Mucosa of gallbladder (tissue), 1 donor: ENCODE results near the gene C19orf25. TPM values are rescaled to one million over a fixed set of nuclear protein-coding genes. Genes with fewer than 3 reads are reported as not detected.
"Not testable (repeated sequence)": the region's sequence is repeated elsewhere in the genome, so short reads cannot be mapped to it uniquely, and the experiment has no call there.

Source experiments
- DNase-seq: peaks from one replicate; pipeline ENCODE4 v3.0.0-alpha.2; 2020; ENCODE audit warnings: low spot score
- total RNA-seq: library from RNA; stranded (reverse); gene quantifications from one replicate; pipeline ENCODE4 v1.2.1, GENCODE V29; 2021
- donor health status: DM: no; HTN: no; CAD: no.

C19orf25 gene
- total RNA-seq, 1 donor from 2014 or later: 41.6 TPM

DNA sequence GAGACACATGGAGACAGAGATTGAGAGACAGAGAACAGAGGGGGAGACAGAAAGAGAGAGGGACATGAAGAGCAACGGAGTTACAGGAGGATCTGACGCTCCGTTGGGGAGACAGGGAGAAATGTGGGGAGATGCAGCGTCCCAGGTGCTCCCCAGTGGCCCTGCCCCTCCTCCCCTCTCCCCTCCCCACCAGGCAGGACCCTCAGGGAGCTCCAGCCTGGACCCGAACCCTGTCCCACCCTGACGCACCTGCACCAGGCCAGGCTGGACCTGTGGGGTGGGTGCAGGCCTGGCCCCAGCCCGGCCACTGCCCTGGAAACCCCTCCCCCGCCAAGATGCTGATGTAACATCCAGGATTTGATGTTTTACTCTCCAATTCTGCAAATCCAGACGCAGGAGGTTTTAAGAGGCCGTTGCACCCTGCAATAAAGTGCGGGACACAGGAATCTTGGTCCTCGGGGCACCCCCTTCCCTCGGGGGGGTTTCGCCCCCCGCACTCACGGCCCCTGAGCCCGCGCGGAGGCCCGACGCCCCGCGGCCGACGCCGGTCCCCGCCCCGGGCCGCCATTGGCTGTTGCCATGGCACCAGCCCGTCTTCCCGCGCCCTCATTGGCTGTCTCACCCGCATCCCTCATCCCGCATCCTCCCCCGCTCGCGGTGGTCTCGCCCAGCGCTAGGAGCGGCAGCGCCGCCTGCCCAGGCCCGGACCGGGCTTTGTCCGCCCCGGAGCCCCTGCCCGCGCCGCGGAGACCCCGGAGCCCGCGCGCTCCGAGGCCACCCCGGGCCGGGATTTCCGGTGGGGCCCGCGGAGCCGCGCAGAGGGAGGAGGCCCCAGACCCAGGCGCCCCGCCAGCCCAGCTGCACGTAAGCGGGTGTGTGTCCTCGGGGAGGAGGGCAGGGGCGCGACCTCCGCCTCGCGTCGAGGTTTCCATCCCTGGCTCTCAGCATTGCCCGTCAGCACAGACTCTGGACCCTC lies 29.3 kb downstream of the C19orf25 start, which contains the start of gene APC2:
APC2 (plus strand) TSS at position 655 of the 976 bp plus-strand sequence. CDS start 2,881 bp downstream, outside the sequence.
- no peak for DNase-seq

DNA sequence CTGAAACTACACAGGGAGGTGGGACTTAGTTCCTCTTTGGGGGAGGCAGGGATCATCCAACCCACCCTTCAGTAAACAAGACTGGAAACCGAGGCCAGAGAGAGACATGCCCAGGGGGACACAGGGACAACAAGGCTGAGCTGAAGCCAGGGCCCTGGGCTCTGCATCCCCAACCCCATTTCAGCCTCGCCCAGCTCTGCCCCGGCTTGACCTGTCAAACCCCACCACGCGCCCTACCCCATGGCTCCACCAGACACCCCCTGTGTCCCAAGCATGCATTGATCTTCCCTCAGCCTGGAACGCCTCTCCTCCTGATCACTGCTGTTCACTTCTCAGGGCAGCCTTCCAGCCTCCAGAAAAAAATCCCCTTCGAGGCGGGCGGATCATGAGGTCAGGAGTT lies 31.1 kb downstream of the C19orf25 start:
- no peak for DNase-seq

GRCh38 chr19:1447504-1447903 lies 31.5 kb downstream of the C19orf25 start:
- no peak for DNase-seq

DNA sequence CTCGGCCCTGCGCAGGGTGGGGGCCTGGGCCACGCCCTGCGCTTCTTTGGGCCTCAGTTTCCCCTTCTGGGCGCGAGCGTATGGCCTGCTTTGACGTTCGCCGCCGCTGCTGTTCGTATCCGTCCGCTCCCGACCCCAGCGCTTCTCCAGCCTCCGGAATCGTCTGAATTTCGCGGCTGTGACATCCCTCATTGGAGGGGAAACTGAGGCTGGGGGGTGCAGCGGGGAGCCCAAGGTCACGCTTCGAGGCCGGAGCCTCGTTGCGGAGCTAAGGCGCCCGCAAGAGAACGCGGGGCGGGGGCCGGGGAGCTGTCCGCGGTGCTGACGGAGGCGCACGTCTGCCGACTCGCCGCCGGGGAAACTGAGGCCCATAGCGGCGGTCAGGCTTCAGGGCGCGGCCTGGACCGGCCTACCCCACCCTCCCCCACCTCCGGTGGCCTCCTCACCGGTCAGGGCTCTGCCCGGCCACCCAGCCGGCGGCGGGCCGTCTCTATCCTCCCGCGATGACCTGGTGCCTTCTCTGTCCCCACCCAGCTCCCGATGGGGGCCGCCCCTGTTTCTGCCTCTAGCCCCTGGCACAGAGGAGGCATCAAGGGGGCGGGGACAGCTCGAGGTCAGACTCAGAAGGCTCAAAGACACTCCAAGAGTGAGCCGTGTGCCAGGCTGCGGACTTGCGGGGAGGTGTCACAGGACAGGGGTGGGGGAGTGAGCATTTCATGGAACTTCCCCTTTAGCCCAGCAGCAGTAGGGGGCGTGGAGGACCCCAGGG lies 32.1 kb downstream of the C19orf25 start:
- DNase-seq: no peak

DNA sequence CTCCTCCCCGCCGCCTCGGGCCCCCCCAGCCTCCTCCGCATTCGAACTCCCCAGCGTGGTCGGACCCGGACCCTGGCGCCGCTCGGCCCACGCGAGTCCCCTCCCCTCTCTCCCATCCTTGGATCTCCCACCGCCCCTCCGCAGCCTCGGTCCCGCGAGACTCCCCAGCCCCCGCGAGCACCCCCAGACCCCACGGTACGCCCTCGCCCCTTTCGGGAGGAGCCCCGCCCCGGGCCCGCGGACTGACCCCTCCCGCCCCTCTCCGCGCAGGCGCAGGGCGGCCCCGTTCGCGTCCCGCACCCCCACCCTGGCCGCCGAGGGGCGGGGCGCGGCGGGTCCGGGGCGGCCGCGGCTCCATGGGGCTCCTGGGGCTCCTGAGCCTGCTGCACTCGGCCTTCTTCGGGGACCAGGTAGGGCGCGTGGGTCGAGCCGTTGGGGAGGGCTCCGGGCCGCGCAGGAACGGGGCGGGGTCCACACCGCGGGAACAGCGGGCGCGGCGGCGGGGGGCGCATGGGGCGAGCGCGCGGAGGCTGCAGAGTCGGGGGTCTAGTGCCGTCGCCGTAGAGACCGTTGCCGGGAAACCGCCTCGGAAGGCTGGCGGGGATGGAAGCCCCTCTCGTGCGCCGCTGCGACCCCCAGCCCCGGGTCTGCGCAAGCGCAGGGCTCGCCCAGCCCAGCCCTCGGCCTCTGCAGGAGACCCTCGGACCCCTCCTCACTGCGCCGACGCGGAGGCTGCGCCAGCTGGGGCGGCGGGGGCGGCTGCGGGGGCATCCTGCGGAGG lies 32.9 kb downstream of the C19orf25 start:
- DNase-seq: no peak

DNA sequence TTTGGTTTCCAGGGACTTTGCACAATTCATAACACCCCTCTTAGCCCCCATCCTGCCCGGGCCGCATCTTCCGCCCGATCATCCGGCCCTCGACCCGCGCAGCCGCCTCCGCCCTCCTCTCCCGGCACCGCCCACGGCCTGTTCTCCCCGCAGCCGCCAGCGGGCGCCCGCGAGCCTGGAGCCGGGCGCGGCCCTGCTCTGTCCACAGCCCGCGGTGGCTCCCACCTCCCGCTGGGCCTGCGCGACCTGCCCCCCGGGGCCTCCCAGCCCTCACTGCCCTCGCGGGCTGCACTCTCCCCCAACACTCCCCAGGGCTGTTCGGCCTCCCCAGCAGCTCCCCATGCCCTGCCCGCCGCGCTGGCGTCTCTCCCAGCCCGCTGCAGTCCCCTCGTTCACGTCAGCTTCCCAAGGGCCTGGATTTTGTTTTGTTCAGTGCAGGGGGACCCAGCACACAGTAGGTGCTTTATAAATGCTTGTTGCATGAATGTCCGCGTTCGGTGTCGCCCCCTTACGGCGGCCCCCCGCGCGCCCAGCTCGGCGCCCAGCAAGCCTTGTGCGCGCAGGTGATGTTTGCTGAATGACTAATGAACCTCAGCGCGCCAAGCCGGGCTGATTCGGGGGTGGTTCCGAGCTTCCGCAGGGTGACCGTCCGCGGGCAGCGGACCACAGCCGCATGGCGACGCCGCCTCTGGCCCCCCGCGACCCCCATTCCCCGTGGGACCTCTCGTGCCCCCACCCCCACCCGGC lies 33.7 kb downstream of the C19orf25 start:
- DNase-seq: peak; percentile 60

DNA sequence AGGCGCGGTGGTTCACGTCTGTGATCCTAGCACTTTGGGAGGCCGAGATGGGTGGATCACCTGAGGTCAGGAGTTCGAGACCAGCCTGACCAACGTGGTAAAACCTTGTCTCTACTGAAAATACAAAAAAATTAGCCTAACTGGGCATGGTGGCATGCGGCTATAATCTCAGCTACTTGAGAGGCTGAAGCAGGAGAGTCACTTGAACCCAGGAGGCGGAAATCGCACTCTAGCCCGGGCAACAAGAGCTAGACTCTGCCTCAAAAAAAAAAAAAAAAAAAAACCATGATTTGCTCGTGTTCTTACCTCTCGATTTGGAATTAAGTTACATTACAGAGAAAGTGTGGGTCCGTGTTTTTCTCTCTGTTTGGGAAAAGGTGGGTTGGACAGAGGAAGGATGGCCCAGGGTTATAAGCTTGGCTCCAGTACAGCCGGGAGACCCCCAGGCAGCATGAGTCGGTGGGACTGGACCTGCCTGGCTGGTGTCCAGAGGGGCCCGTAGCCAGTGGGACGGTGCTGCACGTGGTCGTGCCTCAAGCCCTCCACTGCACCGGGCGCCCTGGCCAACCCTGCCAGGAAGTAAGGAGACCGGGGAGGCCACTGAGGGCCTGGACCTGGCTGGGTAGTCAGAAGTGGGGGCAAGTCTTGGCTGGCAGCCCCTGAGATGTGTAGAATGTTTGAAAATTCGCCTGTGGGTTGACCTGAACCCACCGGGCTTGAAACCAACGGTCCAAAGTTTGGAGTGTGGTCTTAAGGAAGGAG lies 37.2 kb downstream of the C19orf25 start:
- DNase-seq: no peak

- DNase-seq: no peak
These were observed 38.0 kb downstream of the C19orf25 start for GRCh38 chr19:1441022-1441426.

DNA sequence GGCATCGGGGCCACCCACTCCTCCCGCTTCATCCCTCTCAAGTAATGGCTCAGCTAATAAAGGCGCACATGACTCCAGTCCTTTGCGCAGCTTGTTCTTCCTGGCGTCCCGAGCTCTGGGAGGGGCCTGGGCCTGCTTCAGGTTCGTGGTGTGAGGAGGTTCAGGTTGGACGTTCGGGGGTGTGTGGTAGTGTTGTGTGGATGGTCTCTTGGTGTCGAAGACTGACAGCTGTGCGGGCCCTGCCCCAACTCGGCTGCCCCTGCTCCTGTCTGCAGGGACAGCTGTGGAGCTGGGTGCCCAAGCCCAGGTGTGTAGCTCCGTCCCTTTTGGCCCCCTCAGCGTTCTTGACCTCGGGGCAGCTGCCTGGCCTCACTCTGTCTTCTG lies 38.6 kb downstream of the C19orf25 start:
- DNase-seq: no peak

DNA sequence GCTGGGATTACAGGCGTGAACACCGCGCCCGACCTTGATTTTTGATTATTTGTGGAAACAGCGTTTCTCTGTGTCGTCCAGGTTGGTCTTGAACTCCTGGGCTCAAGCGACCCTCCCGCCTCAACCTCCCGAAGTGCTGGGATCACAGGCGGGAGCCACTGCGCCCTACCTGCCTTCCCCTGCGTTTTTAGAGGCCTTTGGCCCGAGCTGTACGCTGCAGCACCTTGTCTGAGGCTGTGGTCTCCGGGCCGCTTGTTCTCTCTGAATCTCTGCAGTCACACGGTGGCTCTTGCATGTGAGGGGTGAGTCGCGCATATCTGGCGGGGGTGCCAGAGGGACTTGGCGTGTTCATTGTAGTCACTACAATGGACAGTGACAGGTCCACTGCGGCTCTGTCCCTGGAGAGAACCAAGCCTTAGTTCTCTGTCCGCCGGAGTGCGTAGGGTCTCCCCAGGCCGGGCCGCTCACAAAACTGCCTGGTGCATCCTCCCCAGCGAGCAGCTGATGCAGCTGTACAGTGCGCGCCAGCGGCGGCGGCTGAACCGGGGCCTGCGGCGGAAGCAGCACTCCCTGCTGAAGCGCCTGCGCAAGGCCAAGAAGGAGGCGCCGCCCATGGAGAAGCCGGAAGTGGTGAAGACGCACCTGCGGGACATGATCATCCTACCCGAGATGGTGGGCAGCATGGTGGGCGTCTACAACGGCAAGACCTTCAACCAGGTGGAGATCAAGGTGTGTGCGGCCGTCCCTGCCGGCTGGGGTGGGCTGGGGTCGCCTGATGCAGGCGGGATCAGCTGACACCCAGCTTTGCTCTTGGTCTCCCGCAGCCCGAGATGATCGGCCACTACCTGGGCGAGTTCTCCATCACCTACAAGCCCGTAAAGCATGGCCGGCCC lies 39.2 kb downstream of the C19orf25 start:
- DNase-seq: not testable (repeated sequence)

- no peak for DNase-seq
These were observed 40.1 kb downstream of the C19orf25 start for GRCh38 chr19:1438933-1439354.

- peak; percentile 96 for DNase-seq
These were observed 40.7 kb downstream of the C19orf25 start, which contains the start of gene RPS15 for GRCh38 chr19:1438035-1438932. Gene RPS15 (plus strand): TSS chr19:1438396. CDS start chr19:1438426, 30 bp downstream.

- no peak for DNase-seq
These were observed 41.4 kb downstream of the C19orf25 start for GRCh38 chr19:1437609-1438008.

DNA sequence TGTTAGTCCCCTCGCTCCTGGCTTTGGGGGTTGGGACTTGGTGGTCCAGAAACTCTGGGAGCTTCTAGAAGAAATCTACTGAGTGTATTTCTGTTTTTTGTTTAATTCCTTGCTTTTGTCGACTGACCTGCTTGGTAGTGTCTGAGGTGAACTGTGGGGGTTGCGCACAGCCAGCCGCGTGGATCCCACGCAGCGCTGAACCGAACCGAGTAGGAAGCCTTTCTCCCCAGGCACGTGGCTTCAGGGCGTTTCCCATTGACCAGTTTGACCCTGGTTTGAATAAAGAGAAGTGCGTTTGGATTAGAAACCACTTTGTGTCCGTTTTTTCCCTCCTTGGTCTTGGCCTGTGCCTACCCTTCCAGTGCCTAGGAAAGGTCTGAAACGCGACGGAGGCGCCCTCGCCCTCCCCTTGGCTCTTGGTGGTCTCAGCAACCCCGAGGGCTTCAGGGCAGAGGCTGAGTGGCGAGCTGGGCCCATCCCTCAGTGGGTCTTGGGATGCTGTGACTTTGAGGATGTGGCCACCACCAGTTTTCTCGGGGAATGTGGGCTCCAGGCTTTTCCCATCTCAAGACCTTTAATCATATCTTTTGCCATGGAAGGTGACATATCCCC lies 43.5 kb downstream of the C19orf25 start:
- DNase-seq: no peak

GRCh38 chr19:1434577-1435060 lies 44.4 kb downstream of the C19orf25 start:
- no peak for DNase-seq

DNA sequence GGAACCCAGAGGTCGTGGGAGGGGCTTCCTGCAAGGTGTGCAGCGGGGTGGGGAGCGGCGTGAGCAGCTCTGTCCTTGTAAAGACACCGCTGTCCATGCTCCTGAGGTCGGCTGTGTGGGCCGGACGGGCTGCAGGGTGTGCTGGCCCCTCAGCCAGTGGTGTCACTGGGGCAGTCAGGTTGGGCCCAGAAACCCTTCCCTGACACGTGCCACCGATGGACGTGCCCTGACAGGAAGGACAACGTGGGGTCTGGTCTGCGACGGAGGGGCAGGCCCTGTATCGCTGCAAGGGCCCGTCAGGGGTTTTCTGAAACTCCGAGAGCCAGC lies 45.0 kb downstream of the C19orf25 start:
- no peak for DNase-seq
